Cardiac fibroblast (primary cell): ENCODE data around the gene ALDH7A1.
A peak's percentile ranks its signal among the peaks of the same experiment; 100 is the strongest.

Experiments
- DNase-seq, 2 donors: peaks; one replicate each; pipeline versions ENCODE4 v3.0.0 to v3.0.0-alpha.2; 2010; ENCODE audit warnings: low read depth in 2 of 2
- H3K4me3 ChIP-seq, 2 donors: replicated peaks in 1 of 2; 1 replicate in 1 of 2; 2 replicates in 1 of 2; pipeline ENCODE4 v1.5.1; 2011; ENCODE audit warnings: low read depth in 2 of 2, low read length in 2 of 2, mild to moderate bottlenecking in 2 of 2, moderate library complexity in 1 of 2
- TF ChIP-seq, protein P1 (sequence below): IDR thresholded peaks from one replicate; pipeline ENCODE4 v1.5.1; 2011; ENCODE audit warnings: low read depth, mild to moderate bottlenecking, low read length, inconsistent platforms

Gene ALDH7A1

DNA sequence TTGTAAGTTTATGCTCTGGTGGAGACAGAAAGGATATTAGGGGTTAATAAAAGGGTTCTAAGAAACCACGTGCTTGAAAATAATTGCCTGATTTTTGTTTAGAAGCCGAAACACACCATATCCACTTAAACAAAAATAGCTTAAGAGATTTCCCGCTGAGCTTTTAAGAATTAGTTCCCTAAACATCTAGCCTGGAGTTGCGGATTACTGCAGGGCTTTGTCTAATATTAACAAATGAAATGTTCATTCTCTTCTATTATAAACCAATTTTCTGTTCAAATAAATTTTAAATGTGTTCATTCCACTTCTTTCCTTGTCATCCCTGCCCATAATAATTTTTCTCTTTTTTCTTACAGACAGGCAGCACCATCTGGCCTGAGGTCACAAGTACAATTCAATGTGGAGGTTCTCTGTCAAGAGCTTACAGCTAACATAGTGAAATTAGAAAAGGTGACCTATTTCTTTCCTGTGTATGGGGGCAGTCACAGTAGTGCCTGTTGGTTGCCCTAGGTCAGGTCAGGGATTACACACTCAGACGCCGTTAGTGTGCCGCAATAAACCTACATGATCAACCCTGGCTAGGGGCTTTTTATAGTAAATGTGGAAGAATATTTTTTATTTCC is 106.5 kb downstream of the ALDH7A1 start:
- no peak for DNase-seq
- no peak overlapping the region for H3K4me3 ChIP-seq
- TF ChIP-seq, protein P1, sequence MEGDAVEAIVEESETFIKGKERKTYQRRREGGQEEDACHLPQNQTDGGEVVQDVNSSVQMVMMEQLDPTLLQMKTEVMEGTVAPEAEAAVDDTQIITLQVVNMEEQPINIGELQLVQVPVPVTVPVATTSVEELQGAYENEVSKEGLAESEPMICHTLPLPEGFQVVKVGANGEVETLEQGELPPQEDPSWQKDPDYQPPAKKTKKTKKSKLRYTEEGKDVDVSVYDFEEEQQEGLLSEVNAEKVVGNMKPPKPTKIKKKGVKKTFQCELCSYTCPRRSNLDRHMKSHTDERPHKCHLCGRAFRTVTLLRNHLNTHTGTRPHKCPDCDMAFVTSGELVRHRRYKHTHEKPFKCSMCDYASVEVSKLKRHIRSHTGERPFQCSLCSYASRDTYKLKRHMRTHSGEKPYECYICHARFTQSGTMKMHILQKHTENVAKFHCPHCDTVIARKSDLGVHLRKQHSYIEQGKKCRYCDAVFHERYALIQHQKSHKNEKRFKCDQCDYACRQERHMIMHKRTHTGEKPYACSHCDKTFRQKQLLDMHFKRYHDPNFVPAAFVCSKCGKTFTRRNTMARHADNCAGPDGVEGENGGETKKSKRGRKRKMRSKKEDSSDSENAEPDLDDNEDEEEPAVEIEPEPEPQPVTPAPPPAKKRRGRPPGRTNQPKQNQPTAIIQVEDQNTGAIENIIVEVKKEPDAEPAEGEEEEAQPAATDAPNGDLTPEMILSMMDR, result no peak

DNA sequence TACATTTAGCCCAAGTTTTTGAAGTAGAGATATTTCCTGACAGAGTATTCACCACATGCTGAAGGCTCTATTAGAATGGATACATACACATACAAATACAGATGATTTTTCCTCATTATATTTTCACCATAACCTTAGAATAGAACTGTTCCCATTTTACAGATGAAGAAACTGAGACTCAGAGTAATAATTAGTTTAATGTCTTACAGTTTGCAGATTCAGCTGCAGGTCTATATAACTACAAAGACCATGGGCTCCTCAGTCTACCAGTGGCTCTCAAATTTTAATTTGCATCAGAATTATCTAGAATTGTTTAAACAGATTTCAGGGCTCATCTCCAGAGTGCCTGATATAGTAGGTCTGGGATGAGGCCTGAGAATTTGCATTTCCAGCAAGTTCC is 107.4 kb downstream of the ALDH7A1 start:
- no peak overlapping the region for H3K4me3 ChIP-seq
- TF ChIP-seq, protein P1, result no peak

DNA sequence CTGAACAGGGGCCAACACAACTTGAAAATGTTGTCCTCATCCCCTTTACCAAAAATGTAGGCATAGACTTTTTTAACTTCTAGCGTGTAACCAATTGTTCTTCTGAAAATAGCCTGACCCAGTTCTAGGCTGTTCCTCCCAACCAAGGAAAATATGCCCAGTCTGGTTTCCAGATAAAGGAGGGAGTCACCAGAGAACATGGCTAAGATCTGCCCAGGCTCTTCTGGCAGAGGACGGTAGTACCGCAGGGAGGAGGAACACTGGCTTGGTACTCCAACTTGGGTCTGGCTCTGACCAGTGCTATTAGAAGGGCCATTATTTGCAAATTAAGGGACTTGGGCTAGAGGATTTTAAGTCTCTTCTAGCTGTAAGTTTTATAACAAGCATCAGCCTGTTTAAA is 108.7 kb downstream of the ALDH7A1 start:
- H3K4me3 ChIP-seq, result no peak overlapping the region
- TF ChIP-seq, protein P1, result no peak
- DNase-seq, result no peak

More for the DNA sequence above, 107.4 kb downstream of the ALDH7A1 start:
- no peak for DNase-seq

DNA sequence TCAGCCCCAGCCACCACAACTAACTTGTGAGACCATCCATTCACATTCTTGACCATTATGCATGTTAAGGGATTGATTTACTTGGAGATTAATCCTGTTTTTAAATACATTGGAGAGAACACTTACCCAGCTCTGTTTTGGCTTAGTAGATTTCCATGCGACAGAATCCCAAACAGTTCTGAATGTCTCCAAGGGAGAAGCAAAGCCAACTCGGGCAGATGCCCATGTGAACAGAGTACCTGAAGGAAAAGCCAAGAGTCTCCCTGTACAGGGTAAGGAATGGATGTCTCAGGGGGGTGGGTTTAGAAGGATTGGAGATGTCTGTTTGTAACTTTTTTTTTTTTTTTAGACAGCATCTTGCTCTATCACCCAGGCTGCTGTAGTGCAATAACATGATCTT is 110.8 kb downstream of the ALDH7A1 start:
- TF ChIP-seq, protein P1, result no peak
- H3K4me3 ChIP-seq, result no peak overlapping the region
- DNase-seq, result no peak

DNA sequence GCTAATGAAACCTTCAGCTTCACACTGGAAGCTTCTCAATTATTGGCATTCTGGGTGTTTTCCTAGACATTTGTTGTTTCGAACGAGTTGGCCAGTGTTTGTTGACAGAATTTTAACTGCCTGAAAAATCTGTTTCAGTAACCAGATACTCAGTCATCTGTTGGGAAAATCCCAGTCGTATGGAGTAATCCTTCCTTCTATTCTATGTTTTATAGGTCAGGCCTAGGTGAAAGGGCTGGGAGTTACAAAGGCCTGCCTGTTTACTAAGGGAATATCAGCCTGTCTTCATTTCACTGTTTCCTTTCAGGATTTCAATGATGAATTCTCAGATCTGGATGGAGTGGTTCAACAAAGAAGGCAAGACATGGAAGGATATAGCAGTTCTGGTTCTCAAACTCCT is 111.9 kb downstream of the ALDH7A1 start:
- TF ChIP-seq, protein P1, result no peak
- peak; percentile 8 to 60 for DNase-seq

DNA sequence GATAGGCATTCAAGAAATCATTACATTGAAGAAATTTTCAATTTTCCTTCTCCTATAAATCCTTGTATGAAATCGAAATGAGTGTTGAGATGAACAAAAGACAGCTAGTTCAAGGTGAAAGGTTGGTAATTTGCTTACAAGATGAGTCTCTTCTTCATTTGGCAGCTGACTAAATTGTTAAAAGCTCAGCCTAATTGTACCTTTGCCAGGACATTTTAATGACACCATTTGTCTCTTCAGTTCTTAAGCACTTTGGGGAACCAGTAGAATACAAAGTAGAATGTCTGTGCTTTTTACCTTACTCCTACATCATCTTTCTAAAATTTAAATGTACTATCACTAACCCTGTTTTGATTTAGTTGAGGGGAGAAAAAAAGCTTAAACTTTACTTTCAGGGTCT is 112.4 kb downstream of the ALDH7A1 start:
- no peak for DNase-seq
- no peak overlapping the region for H3K4me3 ChIP-seq
- TF ChIP-seq, protein P1, result no peak

More for the DNA sequence above, 111.9 kb downstream of the ALDH7A1 start:
- no peak overlapping the region for H3K4me3 ChIP-seq

DNA sequence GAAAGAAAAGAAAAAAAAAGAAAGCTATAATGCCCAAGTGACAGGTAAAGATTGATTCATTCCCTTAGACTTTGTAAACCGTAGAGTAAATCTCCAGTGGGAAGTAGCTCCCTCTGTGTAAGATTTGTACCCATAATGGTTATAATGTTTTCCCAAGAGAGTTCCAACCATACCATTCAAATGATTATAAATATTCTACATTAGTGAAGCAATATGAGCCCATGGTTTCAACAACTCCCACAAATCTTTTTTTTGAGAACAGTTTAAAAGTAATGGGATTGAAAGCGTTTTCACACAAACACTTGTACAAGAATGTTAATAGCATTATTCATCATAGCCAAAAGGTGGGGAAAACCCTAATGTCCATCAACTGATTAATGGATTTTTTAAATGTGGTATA is 113.8 kb downstream of the ALDH7A1 start:
- peak in 1 of 2 donors; percentile 17 for DNase-seq
- TF ChIP-seq, protein P1, result no peak
- no peak overlapping the region for H3K4me3 ChIP-seq
